Stimulated activated CD8-positive, alpha-beta memory T cell treated with anti-CD3 and anti-CD28 coated beads, Interleukin-12 subunit alpha, Interleukin-12 subunit beta, amount 100 ng/mL, for 1 hour (primary cell): ENCODE measurements around the gene PELI3.
"Not testable (repeated sequence)": the region's sequence is repeated elsewhere in the genome, so short reads cannot be mapped to it uniquely, and the experiment has no call there.

Source experiments
- DNase-seq: peaks from one replicate; pipeline ENCODE4 v3.0.0-alpha.2; 2020; ENCODE audit warnings: low read depth

PELI3 gene

DNA sequence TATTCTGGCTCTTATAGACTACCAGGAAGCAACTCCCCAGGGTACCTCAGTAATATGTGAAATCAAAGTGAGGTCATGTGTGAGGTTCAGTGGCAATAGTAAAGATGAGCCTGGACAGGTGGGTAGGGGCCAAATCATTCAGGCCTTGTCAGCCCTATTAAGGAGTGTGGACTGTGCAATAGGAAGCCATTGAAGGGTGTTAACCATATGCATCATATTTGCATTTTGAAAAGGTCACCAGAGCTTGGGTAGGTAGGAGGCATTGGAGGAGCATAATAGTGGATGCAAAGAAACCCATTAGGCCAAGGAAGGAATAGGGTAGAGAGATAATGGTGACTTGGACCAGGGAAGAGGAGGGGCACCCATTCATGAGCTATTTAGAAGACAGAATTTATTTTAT lies 19.7 kb upstream of the PELI3 start:
- no peak for DNase-seq

DNA sequence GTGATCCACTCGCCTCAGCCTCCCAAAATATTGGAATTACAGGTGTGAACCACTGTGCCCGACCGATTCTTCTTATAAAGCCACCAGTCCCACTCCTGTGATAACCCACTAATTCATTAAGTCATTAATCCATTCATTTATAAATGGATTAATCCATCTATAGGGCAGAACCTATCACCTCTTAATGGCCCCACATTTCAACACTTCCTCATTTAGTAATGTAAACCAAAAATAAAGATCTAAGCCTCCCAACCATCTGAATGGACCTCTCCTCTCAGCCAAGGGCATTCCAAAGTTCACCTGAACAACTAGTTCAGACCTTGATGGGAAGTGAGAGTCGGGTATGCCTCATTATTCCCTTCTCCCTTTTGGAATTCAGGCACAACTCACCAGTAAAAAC lies 18.2 kb upstream of the PELI3 start:
- no peak for DNase-seq

DNA sequence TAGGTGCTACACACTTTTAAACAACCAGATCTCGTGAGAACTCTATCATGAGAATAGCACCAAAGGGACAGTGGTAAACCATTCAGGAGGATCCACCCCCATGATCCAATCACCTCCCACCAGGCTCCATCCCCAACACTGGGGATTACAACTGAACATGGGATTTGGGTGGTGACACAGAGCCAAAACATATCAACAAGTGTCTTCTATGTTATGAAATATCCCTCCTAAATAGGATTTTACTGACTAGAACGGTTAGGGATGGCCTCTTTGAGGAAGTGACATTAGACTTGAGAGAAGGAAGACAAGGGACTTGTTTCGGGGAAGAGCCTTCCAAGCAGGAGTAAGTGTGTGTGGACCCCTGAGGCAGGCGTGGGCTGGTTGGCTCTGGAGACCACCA lies 16.1 kb upstream of the PELI3 start:
- no peak for DNase-seq

DNA sequence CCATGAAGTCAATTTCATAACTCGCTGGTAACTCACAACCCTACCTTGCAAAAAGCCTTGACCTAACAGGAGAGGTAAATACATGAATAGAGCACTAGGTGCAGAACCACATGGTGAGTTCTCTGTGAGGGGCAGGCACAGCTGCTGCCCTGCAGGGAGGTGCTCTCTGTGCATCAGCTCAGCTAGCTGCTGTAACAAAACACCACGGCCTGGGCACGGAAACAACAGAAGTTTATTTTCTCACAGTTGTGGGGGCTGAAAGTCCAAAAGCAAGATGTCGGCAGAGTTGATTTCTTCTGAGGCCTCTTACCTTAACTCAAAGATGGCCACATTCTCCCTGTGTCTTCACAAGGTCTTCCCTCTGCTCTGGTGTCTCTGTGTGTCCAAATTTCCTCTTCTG lies 15.0 kb upstream of the PELI3 start:
- DNase-seq, result no peak

DNA sequence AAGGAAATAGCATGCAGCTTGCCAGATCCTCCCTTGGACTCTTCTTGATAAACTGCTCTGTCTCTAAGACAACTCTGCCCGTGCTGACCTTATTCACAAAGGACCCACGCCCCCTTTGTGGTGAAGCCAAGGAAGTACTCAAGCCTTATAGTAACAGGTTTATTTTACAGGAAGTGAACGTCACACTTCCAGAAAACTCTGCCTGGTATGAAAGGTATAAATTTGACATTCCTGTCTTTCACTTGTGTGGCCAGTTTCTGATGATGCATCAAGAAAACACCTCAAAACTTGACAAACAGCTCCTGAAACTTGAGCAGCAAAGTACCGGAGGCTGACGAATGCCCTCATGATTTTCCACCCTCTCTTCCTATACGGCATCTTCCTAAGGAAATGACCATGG lies 12.5 kb upstream of the PELI3 start:
- no peak for DNase-seq

DNA sequence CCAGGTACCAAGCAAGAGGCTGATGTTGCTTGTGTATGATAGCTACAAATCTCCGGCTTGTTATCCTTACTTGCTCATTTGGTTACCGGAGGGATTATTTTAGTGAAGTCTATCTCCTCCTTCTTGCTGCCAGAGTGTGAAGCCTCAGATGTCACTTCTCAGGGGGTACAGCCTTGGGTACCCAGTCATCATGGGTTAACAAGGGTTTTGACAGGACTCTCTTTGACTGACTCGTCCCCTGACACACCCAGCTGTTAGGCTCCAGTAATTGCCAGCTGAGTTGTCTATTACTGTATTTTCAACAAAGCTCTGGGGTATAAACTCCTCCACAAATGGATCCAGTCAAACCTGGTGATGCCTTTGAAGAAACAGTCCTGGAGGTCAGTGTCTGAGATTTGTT lies 11.9 kb upstream of the PELI3 start:
- no peak for DNase-seq

DNA sequence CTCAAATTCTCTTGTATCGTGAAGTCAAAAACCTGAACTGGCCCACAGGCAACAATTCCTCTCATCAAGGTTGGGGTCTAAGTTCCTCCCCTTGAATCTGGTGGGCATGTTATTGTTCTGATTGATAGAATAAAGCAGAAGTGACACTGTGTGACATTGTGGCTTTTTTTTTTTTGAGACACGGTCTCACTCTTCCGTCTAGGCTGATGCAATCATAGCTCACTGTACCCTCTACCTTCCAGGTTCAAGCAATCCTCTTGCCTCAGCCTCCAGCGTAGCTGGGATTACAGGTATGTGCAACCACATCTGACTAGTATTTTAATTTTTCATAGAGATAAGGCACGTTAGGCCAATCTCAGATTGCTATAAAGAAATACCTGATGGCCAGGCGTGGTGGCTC lies 8.9 kb upstream of the PELI3 start:
- no peak for DNase-seq

DNA sequence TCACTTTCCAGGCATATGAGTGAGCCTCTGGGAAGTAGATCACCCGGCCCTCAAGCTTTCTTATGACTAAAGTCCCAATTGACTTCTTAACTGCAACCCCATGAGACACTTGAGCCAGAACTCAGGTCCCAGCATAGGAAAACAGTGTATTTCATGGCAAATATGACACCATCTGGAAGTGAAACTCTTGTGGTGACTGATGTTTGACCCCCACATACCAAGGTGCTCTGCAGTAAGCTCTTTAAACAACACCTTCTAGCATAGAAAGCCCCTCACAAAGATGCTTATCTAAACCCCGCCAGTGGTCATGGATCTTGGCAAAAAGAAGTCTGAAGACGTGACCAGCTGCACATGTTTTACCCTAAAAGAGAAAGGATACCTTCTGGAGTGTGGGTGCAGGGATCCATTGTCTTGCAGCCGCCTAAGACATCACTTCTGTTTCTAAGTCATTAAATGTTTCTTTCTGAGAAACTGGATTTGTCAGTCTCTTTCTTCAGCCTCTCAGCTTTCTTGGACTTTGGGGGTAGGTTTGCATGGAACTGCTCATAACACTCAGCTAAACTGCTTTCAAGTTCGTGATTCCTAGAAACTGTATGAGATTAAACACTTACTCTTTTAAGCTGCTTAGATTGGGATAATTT lies 7.4 kb upstream of the PELI3 start:
- DNase-seq, result no peak

DNA sequence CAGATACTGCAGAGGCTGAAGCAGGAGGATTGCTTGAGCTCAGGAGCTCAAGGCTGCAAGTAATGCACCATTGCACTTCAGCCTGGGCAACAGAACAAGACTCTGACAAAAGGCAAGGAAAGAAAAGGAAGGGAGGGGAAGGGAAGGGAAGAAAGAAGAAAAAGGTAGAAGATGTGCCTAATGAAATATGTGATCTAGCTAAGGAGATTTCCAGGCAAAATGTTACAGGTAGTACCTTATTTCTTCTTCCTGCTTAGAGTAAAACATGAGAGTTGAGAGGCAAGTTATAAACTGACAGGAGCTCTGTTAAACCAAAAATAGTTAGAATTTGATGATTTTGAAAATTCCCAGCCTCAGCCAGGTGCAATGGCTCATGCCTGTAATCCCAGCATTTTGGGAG lies 4.7 kb upstream of the PELI3 start:
- no peak for DNase-seq

DNA sequence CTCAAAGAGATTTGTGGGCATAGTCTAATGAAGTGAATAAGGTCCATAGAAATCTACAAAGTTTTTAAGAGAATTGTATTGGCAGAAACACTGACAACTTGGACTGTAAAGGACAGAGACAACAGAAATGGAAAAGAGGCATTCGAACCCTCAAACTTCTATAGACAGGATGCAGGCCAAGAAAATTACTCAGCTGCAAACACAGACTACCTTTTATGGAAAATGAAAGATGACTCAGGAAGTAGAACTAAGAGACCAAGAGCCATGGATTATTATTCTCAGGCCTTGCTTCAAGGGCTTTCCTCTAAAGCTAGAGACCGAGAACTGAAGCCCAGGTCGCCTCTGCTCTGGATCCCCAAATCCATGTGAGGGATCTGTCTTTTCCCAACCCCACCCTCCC lies 3.8 kb upstream of the PELI3 start:
- DNase-seq, result no peak

DNA sequence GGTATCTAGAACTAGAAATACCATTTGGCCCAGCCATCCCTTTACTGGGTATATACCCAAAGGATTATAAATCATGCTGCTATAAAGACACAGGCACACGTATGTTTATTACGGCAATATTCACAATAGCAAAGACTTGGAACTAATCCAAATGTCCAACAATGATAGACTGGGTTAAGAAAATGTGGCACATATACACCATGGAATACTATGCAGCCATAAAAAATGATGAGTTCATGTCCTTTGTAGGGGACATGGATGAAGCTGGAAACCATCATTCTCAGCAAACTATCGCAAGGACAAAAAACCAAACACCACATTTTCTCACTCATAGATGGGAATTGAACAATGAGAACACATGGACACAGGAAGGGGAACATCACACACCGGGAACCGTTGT lies 2.6 kb upstream of the PELI3 start:
- DNase-seq, result not testable (repeated sequence)

DNA sequence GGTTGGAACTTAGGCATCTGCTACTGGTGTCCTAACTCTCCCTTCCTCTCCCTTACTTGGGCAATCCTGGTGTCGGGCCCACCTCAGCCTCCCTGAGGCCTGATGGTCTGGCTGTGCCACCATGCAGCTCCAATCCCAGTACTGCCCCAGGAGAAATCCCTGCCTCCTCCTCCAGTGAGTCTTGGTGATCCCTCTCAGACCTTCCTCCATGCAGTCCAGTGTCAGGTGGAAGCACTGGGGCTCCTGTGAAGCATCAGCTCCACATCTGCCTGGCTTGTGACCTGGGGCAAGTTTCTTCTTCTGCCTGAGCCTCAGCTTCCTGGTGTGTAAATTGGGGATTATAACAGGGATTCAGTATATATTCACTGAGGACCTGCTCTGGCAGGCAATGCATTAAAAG lies 1.8 kb upstream of the PELI3 start:
- no peak for DNase-seq

DNA sequence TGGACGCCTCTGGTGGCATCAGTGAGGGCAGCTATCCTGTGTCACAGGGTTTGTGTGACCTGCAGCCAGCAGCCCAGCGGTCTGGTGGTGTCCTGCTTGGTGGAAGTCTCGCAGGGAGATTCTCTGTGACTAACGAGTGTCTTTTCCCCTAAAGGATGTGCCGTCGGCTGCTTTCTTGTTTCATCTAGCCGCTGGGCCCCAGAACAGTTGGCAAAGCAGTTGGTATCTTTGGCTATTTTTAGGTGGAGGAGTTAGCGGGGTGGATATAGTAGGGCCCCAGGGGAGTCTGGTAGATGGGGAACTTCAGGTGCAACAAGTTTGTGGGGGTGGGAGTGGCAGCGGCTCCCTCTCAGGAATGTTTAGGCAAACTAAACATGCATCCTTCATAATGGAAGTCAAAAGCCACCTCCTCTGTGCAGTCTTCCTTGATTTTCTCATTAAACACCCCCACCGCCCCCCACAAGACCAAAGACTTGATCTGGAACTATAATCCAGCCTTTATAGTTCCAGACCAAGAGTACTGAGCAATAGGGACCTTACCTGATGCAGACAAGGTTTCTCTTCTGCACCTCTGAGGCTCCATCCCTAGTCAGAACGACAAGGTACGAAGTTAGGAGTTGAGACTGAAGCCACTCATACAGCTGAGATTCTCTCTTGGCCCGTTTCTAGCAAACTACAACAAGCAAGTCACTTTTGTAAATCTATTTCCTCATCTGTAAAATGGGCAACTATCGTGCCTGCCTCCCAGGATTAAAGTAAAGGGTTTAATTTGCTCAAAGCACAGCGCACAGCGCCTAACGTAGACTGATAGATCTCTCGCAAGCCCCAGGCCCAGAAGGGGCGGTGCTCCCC lies 1.1 kb upstream of the PELI3 start:
- DNase-seq, result no peak

DNA sequence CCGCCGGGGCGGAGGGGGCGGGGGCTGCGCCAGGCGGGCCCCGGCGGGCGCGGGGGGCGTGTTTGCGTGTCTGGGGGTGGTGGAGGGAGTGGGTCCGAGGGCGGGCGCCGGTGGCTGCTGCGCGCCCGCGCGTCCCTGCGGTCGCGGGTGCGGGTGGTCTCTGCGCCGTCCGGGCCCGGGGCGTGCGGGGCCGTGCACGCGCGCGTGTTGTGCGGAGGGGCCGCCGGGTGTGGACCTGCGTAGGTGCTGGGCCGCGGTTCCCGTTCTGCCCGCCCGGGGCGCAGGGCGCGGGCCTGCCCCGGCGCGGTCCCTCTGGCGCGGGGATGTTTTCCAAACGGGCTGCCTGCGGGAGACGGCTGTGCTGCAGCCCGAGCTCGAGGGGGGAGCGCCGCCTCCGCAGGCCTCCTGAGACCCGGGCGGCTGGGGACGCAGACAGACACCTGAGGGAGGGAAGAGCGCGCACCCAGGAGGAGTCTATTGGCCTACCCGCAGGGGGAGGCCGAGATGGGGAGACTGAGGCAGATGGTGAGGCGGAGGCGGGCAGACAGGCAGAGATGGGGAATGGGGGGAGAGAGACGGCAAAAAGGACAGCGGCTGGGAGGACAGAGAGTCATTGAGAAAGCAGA lies 442 bp downstream of the PELI3 start:
- DNase-seq, result peak; percentile 10

DNA sequence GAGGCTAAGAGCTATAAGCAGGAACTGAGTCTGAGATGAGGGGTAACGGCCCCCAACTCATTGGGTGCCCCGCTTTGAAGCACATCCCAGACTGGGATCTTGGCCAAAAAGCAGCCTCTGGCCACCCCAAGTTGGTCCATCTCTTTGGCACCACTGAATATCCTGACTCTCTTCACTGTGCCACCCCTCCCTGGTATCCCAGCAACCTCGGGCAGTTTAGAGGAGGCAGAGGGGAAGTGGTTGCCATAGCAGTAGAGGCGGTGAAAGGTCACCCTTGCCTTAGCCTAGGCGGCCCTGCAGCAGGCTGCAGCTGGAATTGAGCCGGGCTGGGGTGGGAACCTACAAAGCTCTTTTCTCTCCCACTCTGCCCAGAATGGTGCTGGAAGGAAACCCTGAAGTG lies 1.1 kb downstream of the PELI3 start:
- no peak for DNase-seq

DNA sequence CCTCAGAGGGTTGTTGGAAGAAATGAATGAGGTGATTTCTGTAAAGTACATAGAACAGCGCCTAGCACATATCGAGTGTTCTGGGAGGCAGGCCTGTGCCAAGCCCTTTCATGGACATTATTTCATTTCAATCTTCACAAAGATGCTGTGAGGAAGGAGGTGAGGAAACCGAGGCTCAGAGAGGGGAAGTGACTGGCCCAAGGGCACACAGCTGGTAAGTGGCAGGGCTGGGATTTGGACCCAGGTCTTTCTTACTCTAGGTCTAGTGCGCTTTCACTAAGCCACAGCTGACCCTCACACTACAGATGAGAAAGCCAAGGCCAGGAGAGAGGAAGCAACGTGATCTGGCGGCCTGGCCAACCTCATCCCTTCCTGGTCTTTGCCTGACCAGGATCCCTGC lies 2.0 kb downstream of the PELI3 start:
- no peak for DNase-seq

DNA sequence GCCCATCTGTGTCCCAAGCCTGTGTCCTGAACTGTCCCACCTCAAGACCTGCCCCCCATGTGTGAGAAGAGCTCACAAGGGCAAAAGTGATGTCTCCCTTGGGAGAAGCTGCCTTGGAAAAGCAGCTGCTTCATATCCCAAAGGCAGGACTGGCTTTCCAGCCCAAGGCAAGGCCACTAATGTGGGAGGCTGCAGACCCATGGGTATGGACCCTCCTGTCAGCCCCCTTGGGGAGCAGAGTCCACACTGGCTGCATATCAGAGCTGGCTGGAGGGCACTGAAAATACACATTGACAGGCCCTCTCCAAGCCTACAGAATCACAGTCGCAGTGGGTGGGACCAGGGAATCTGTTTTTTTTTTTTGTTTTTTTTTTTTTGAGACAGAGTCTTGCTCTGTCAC lies 2.7 kb downstream of the PELI3 start:
- no peak for DNase-seq

DNA sequence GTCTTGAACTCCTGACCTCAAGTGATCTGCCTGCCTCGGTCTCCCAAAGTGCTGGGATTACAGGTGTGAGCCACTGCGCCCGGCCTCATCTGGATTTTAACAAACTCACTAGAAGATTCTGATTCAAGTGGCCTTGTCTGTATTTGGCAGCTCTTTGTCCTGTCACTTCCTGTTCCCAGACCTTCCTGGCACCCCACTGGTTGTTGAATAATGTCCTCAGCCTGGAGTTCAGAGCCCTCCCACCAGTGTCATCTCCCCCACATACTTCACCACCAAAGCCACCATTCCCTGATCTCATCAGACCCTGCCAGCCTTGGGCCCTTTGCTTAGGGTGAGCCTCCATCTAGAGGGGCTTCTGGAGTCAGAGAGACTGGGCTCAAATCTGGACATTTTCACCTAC lies 3.3 kb downstream of the PELI3 start:
- DNase-seq, result no peak

DNA sequence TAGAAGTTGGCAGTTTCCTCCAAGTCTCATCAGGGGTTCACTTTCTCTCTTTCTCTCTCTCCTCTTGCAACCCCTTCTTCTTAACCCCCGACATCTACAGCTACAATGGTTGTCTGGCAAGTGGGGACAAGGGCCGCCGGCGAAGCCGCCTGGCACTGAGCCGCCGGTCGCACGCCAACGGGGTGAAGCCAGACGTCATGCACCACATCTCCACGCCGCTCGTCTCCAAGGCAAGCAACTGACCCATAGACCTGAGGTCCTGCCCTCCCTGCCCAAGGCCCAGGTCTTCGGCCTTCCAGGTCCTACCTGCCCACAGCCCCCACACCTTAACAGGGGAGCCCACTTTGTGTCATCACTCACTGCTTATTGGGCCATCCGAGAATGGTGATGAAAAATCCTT lies 4.4 kb downstream of the PELI3 start:
- no peak for DNase-seq

DNA sequence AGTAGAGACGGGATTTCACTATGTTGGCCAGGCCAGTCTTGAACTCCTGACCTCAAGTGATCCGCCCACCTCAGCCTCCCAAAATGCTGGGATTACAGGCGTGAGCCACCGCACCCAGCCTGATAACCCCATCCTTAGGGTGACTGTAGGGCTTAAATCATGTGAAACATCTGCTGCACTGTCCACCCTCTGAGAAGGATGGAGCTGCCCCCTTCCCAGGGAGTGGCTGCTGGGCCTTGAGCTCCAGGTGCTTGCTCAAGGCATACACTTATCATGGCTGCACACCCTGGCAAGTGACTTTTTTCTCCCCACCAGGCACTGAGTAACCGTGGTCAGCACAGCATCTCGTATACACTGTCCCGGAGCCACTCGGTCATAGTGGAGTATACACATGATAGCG lies 5.3 kb downstream of the PELI3 start:
- DNase-seq, result no peak

DNA sequence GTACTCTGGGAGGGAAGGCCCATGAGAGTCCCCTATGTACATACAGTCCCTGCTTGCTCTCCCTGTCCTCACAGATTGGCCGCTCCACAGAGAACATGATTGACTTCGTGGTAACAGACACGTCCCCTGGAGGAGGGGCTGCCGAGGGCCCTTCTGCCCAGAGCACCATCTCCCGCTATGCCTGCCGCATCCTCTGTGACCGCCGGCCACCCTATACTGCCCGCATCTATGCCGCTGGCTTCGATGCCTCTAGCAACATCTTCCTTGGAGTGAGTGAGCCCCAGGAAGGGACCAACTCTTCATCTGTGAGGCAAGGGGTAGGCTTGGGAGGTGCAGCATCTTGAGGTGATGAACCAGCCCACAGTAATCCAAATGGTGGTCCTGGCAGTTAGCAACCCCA lies 6.5 kb downstream of the PELI3 start:
- no peak for DNase-seq

DNA sequence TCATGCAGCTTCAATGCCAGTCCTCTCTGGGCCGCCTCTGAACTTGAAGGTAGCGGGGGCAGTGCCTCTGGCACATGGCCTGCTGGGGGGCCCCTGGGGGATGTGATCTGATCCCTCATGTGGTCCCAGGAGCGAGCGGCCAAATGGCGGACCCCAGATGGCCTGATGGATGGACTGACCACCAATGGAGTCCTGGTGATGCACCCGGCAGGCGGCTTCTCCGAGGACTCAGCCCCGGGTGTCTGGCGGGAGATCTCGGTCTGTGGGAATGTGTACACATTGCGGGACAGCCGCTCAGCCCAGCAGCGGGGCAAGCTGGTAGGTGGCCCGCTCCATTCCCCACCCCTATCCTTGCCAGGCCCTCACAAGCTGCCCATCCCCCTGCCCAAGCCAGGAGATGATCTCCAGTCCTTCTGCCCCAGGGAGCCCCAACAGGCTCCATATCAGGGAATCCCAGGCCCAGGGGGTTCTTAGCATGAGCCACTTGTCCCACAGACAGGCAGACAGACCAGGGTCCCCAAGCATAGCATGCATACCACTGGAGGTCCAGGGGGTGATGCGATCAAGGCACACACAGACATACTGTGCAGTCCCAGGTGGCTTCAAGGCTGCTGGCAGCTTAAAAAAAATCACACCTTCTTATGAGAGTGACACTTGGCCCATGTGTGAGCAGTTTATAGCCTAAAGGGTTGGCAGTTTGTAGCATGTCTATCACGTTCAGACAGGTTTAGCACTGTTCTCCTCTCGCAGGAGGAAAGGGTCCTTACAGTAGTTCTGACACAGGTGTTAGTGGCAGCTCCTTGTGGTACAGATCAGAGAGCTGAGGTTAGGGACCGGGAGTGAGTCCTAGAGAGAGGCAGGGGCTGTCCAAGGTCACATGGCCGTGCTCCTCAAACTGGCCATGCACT lies 7.2 kb downstream of the PELI3 start:
- DNase-seq, result no peak
